ENCODE results near the gene CLEC6A.
"Not testable (repeated sequence)": the region's sequence is repeated elsewhere in the genome, so short reads cannot be mapped to it uniquely, and the experiment has no call there.

Gene CLEC6A

GRCh38 chr12:8455727-8456360, at the start of gene CLEC6A:
CLEC6A (plus strand) TSS chr12:8455962; CDS start chr12:8456112, 150 bp downstream.
- DNase-seq, result no peak

GRCh38 chr12:8419576-8419975, 36.2 kb upstream of the CLEC6A start:
- DNase-seq, result not testable (repeated sequence)

- no peak for DNase-seq
Measured at GRCh38 chr12:8420506-8420905, 35.3 kb upstream of the CLEC6A start.

GRCh38 chr12:8444536-8445278, 11.1 kb upstream of the CLEC6A start:
- DNase-seq, result not testable (repeated sequence)

- DNase-seq, result no peak
Measured at GRCh38 chr12:8445731-8446130, 10.0 kb upstream of the CLEC6A start.

- DNase-seq, result no peak
Measured at GRCh38 chr12:8446642-8447547, 8.9 kb upstream of the CLEC6A start.

GRCh38 chr12:8449355-8449859, 6.4 kb upstream of the CLEC6A start:
- DNase-seq, result no peak

GRCh38 chr12:8452036-8452435, 3.7 kb upstream of the CLEC6A start:
- DNase-seq, result no peak

- DNase-seq, result no peak
Measured at GRCh38 chr12:8453021-8453513, 2.7 kb upstream of the CLEC6A start.

GRCh38 chr12:8453796-8454195, 2.0 kb upstream of the CLEC6A start:
- no peak for DNase-seq

- DNase-seq, result no peak
Measured at GRCh38 chr12:8455271-8455670, 491 bp upstream of the CLEC6A start.

- no peak for DNase-seq
Measured at GRCh38 chr12:8461426-8461825, 5.7 kb downstream of the CLEC6A start.

- DNase-seq, result no peak
Measured at GRCh38 chr12:8465301-8465996, 9.7 kb downstream of the CLEC6A start.

- no peak for DNase-seq
Measured at GRCh38 chr12:8466241-8466640, 10.5 kb downstream of the CLEC6A start.

- no peak for DNase-seq
Measured at GRCh38 chr12:8471090-8471489, 15.3 kb downstream of the CLEC6A start.

GRCh38 chr12:8475508-8476203, 19.9 kb downstream of the CLEC6A start:
- no peak for DNase-seq

GRCh38 chr12:8482571-8483061, 26.9 kb downstream of the CLEC6A start:
- no peak for DNase-seq

GRCh38 chr12:8483079-8483478, 27.3 kb downstream of the CLEC6A start:
- no peak for DNase-seq

- DNase-seq, result no peak
Measured at GRCh38 chr12:8491646-8492530, 36.1 kb downstream of the CLEC6A start.

- DNase-seq, result peak; percentile 86
Measured at GRCh38 chr12:8493084-8493483, 37.3 kb downstream of the CLEC6A start.

- DNase-seq, result not testable (repeated sequence)
Measured at GRCh38 chr12:8495671-8496070, 39.9 kb downstream of the CLEC6A start.
